ENCODE results near the gene CFAP69.

DNA sequence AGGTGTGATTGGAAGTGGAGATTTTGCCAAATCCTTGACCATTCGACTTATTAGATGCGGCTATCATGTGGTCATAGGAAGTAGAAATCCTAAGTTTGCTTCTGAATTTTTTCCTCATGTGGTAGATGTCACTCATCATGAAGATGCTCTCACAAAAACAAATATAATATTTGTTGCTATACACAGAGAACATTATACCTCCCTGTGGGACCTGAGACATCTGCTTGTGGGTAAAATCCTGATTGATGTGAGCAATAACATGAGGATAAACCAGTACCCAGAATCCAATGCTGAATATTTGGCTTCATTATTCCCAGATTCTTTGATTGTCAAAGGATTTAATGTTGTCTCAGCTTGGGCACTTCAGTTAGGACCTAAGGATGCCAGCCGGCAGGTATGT lies 19.8 kb upstream of the CFAP69 start:
- TF ChIP-seq ZNF423 (CRISPR knock-in tag; IDR thresholded peaks at IDR 0.05) (no peak), NFE2L1 (CRISPR knock-in tag; IDR thresholded peaks at IDR 0.05) (no peak)

Measured in WTC11 (cell line).